ENCODE measurements around the gene PLSCR2. TPM values are rescaled to one million over a fixed set of nuclear protein-coding genes. Genes with fewer than 3 reads are reported as not detected.
"Not testable (repeated sequence)": the region's sequence is repeated elsewhere in the genome, so short reads cannot be mapped to it uniquely, and the experiment has no call there.

Gene PLSCR2
- total and polyA plus RNA-seq, 9 donors: 0.28 to 0.39 (median 0.29) TPM; not detected in 6

- no peaks in the 10 kb centered on the region for H3K9me3 ChIP-seq (replicated peaks; ENCODE audit: control insufficient read depth, low read depth, low read length)
- H3K36me3 ChIP-seq (ENCODE audit: control insufficient read depth, insufficient read depth, low read length): no peaks in the 10 kb centered on the region
- 92% methylated on average over 1 of the region's 1 CpG for WGBS (ENCODE audit: insufficient coverage)
- H3K4me3 ChIP-seq (ENCODE audit: low read length): no peak overlapping the region
- H3K4me1 ChIP-seq (ENCODE audit: control insufficient read depth, insufficient read depth, low read length): no peaks in the 10 kb centered on the region
- H3K27ac ChIP-seq (ENCODE audit: low read length): no peak overlapping the region
- no peaks in the 10 kb centered on the region for H3K27me3 ChIP-seq (ENCODE audit: control insufficient read depth, insufficient read depth, low read length)
- no peak for DNase-seq
Observed at GRCh38 chr3:146425341-146425740, 44.0 kb downstream of the PLSCR2 start.

GRCh38 chr3:146421819-146422759 lies 47.3 kb downstream of the PLSCR2 start:
- WGBS (ENCODE audit: insufficient coverage): 75% methylated on average over 1 of the region's 5 CpGs
- Histone ChIP-seq H3K4me1 (ENCODE audit: control insufficient read depth, insufficient read depth, low read length) (no peaks in the 10 kb centered on the region), H3K27me3 (ENCODE audit: control insufficient read depth, insufficient read depth, low read length) (no peaks in the 10 kb centered on the region), H3K27ac (ENCODE audit: low read length) (no peak overlapping the region), H3K9me3 (replicated peaks; ENCODE audit: control insufficient read depth, low read depth, low read length) (no peaks in the 10 kb centered on the region), H3K36me3 (ENCODE audit: control insufficient read depth, insufficient read depth, low read length) (no peaks in the 10 kb centered on the region), H3K4me3 (ENCODE audit: low read length) (no peak overlapping the region)
- DNase-seq: no peak

- Histone ChIP-seq H3K36me3 (ENCODE audit: control insufficient read depth, insufficient read depth, low read length) (no peaks in the 10 kb centered on the region), H3K27me3 (ENCODE audit: control insufficient read depth, insufficient read depth, low read length) (no peaks in the 10 kb centered on the region), H3K9me3 (replicated peaks; ENCODE audit: control insufficient read depth, low read depth, low read length) (peaks cover 3% of the 10 kb centered on the region), H3K27ac (ENCODE audit: low read length) (no peak overlapping the region), H3K4me1 (ENCODE audit: control insufficient read depth, insufficient read depth, low read length) (no peaks in the 10 kb centered on the region), H3K4me3 (ENCODE audit: low read length) (no peak overlapping the region)
- no peak for DNase-seq
- no CpG with 5 or more reads among the region's 2 CpGs for WGBS (ENCODE audit: insufficient coverage)
Observed at GRCh38 chr3:146416366-146416765, 53.0 kb downstream of the PLSCR2 start.

- no peak overlapping the region for H3K4me3 ChIP-seq (ENCODE audit: low read length)
- H3K36me3 ChIP-seq (ENCODE audit: control insufficient read depth, insufficient read depth, low read length): no peaks in the 10 kb centered on the region
- DNase-seq: no peak
- no peaks in the 10 kb centered on the region for H3K27me3 ChIP-seq (ENCODE audit: control insufficient read depth, insufficient read depth, low read length)
- WGBS (ENCODE audit: insufficient coverage): no CpG with 5 or more reads among the region's 1 CpG
- no peak overlapping the region for H3K27ac ChIP-seq (ENCODE audit: low read length)
- peaks cover 3% of the 10 kb centered on the region for H3K9me3 ChIP-seq (replicated peaks; ENCODE audit: control insufficient read depth, low read depth, low read length)
- no peaks in the 10 kb centered on the region for H3K4me1 ChIP-seq (ENCODE audit: control insufficient read depth, insufficient read depth, low read length)
Observed at GRCh38 chr3:146414010-146414409, 55.4 kb downstream of the PLSCR2 start.

- not testable (repeated sequence) for H3K27ac ChIP-seq (ENCODE audit: low read length); H3K9me3 ChIP-seq (replicated peaks; ENCODE audit: control insufficient read depth, low read depth, low read length); DNase-seq; H3K36me3 ChIP-seq (ENCODE audit: control insufficient read depth, insufficient read depth, low read length); H3K4me1 ChIP-seq (ENCODE audit: control insufficient read depth, insufficient read depth, low read length); H3K27me3 ChIP-seq (ENCODE audit: control insufficient read depth, insufficient read depth, low read length); H3K4me3 ChIP-seq (ENCODE audit: low read length)
- 100% methylated on average over 4 of the region's 5 CpGs for WGBS (ENCODE audit: insufficient coverage)
Observed at GRCh38 chr3:146412711-146413110, 56.6 kb downstream of the PLSCR2 start.

GRCh38 chr3:146407956-146408355 lies 61.4 kb downstream of the PLSCR2 start:
- Histone ChIP-seq H3K27me3 (ENCODE audit: control insufficient read depth, insufficient read depth, low read length) (no peaks in the 10 kb centered on the region), H3K36me3 (ENCODE audit: control insufficient read depth, insufficient read depth, low read length) (no peaks in the 10 kb centered on the region), H3K27ac (ENCODE audit: low read length) (no peak overlapping the region), H3K9me3 (replicated peaks; ENCODE audit: control insufficient read depth, low read depth, low read length) (peaks cover 3% of the 10 kb centered on the region), H3K4me3 (ENCODE audit: low read length) (no peak overlapping the region), H3K4me1 (ENCODE audit: control insufficient read depth, insufficient read depth, low read length) (no peaks in the 10 kb centered on the region)
- no peak for DNase-seq
- 43% methylated on average over 3 of the region's 7 CpGs for WGBS (ENCODE audit: insufficient coverage)

GRCh38 chr3:146404436-146404835 lies 64.9 kb downstream of the PLSCR2 start:
- no peak for DNase-seq

GRCh38 chr3:146403792-146404191 lies 65.6 kb downstream of the PLSCR2 start:
- Histone ChIP-seq H3K4me3 (ENCODE audit: low read length) (no peak overlapping the region), H3K27me3 (ENCODE audit: control insufficient read depth, insufficient read depth, low read length) (no peaks in the 10 kb centered on the region), H3K27ac (ENCODE audit: low read length) (no peak overlapping the region), H3K9me3 (replicated peaks; ENCODE audit: control insufficient read depth, low read depth, low read length) (no peaks in the 10 kb centered on the region), H3K36me3 (ENCODE audit: control insufficient read depth, insufficient read depth, low read length) (no peaks in the 10 kb centered on the region), H3K4me1 (ENCODE audit: control insufficient read depth, insufficient read depth, low read length) (no peaks in the 10 kb centered on the region)
- WGBS (ENCODE audit: insufficient coverage): 87% methylated on average over 2 of the region's 3 CpGs
- no peak for DNase-seq

More at GRCh38 chr3:146404436-146404835, 64.9 kb downstream of the PLSCR2 start:
- Histone ChIP-seq H3K36me3 (ENCODE audit: control insufficient read depth, insufficient read depth, low read length) (no peaks in the 10 kb centered on the region), H3K27me3 (ENCODE audit: control insufficient read depth, insufficient read depth, low read length) (no peaks in the 10 kb centered on the region), H3K9me3 (replicated peaks; ENCODE audit: control insufficient read depth, low read depth, low read length) (no peaks in the 10 kb centered on the region), H3K4me1 (ENCODE audit: control insufficient read depth, insufficient read depth, low read length) (no peaks in the 10 kb centered on the region), H3K27ac (ENCODE audit: low read length) (no peak overlapping the region), H3K4me3 (ENCODE audit: low read length) (no peak overlapping the region)

GRCh38 chr3:146396792-146397191 lies 72.6 kb downstream of the PLSCR2 start:
- WGBS (ENCODE audit: insufficient coverage): 86% methylated on average over 2 of the region's 4 CpGs

GRCh38 chr3:146395164-146395563 lies 74.2 kb downstream of the PLSCR2 start:
- H3K36me3 ChIP-seq (ENCODE audit: control insufficient read depth, insufficient read depth, low read length): no peaks in the 10 kb centered on the region
- WGBS (ENCODE audit: insufficient coverage): no CpG with 5 or more reads among the region's 2 CpGs
- H3K27me3 ChIP-seq (ENCODE audit: control insufficient read depth, insufficient read depth, low read length): no peaks in the 10 kb centered on the region
- no peaks in the 10 kb centered on the region for H3K4me1 ChIP-seq (ENCODE audit: control insufficient read depth, insufficient read depth, low read length)
- DNase-seq: no peak
- H3K27ac ChIP-seq (ENCODE audit: low read length): no peak overlapping the region
- H3K9me3 ChIP-seq (replicated peaks; ENCODE audit: control insufficient read depth, low read depth, low read length): no peaks in the 10 kb centered on the region
- H3K4me3 ChIP-seq (ENCODE audit: low read length): no peak overlapping the region

More at GRCh38 chr3:146396792-146397191, 72.6 kb downstream of the PLSCR2 start:
- Histone ChIP-seq H3K27ac (ENCODE audit: low read length) (no peak overlapping the region), H3K4me3 (ENCODE audit: low read length) (no peak overlapping the region), H3K4me1 (ENCODE audit: control insufficient read depth, insufficient read depth, low read length) (no peaks in the 10 kb centered on the region), H3K27me3 (ENCODE audit: control insufficient read depth, insufficient read depth, low read length) (no peaks in the 10 kb centered on the region), H3K36me3 (ENCODE audit: control insufficient read depth, insufficient read depth, low read length) (no peaks in the 10 kb centered on the region), H3K9me3 (replicated peaks; ENCODE audit: control insufficient read depth, low read depth, low read length) (no peaks in the 10 kb centered on the region)
- no peak for DNase-seq

All from muscle of leg (tissue), 11 donors.